ENCODE data around the gene FAM20A. TPM values are rescaled to one million over a fixed set of nuclear protein-coding genes. Genes with fewer than 3 reads are reported as not detected.
A peak's percentile ranks its signal among the peaks of the same experiment; 100 is the strongest.
"Not testable (repeated sequence)": the region's sequence is repeated elsewhere in the genome, so short reads cannot be mapped to it uniquely, and the experiment has no call there.

FAM20A gene
- polyA plus RNA-seq, 1 donor (not counting 4 experiments of a cell fraction or from before 2014, with no cell fraction given), result not detected

- Histone ChIP-seq H3K27ac (ENCODE audit: control insufficient read depth, insufficient read depth, low read length) (no peak overlapping the region), H3K4me3 (ENCODE audit: control insufficient read depth in 2 of 3, extremely low read depth in 1 of 3, insufficient read depth in 2 of 3, low read depth in 1 of 3, low read length in 3 of 3) (no peak overlapping the region), H3K9me3 (ENCODE audit: control insufficient read depth, low read depth, low read length) (no peaks in the 10 kb centered on the region), H2AFZ (ENCODE audit: control insufficient read depth, low read length) (no peak overlapping the region), H3K4me1 (ENCODE audit: control insufficient read depth, extremely low read depth, insufficient read depth, low read length) (peaks cover 2% of the 10 kb centered on the region), H3K9ac (ENCODE audit: control insufficient read depth, extremely low read depth, insufficient read depth, low read length) (no peak overlapping the region), H3K4me2 (ENCODE audit: control insufficient read depth, extremely low read depth, insufficient read depth, low read depth, low read length) (no peak overlapping the region), H3K79me2 (ENCODE audit: control insufficient read depth, insufficient read depth, low read length) (no peaks in the 10 kb centered on the region), H3K36me3 (ENCODE audit: control insufficient read depth in 2 of 2, extremely low read depth in 1 of 2, insufficient read depth in 2 of 2, low read length in 2 of 2) (no peaks in the 10 kb centered on the region), H3K9me1 (ENCODE audit: control insufficient read depth, extremely low read depth, insufficient read depth, low read length) (no peaks in the 10 kb centered on the region), H4K20me1 (ENCODE audit: control insufficient read depth, extremely low read depth, insufficient read depth, low read length) (no peaks in the 10 kb centered on the region), H3K27me3 (ENCODE audit: control insufficient read depth, extremely low read depth, insufficient read depth, low read length) (peaks cover 3% of the 10 kb centered on the region)
- FAIRE-seq (no peak), DNase-seq (ENCODE audit: low read depth, low spot score) (no peak)
- no peak for TF ChIP-seq EZH2 (IDR thresholded peaks at IDR 0.05; ENCODE audit: low read length)
- no peak for TF ChIP-seq CTCF (optimal IDR thresholded peaks at IDR 0.05 in 1 of 3, IDR thresholded peaks at IDR 0.05 in 1 of 3, conservative IDR thresholded peaks at IDR 0.05 in 1 of 3; ENCODE audit: extremely low read depth in 1 of 3, insufficient read depth in 2 of 3, low read length in 3 of 3)
- dilution Hi-C loops (cut with MboI; ENCODE audit: extremely low pct_ligation_motif_present, low sequenced_read_pairs), result no loop called here
Observed at GRCh38 chr17:68495081-68495480, 106.1 kb downstream of the FAM20A start.

- H3K4me1 ChIP-seq (ENCODE audit: control insufficient read depth, extremely low read depth, insufficient read depth, low read length); H3K27ac ChIP-seq (ENCODE audit: control insufficient read depth, insufficient read depth, low read length); H4K20me1 ChIP-seq (ENCODE audit: control insufficient read depth, extremely low read depth, insufficient read depth, low read length); H3K9ac ChIP-seq (ENCODE audit: control insufficient read depth, extremely low read depth, insufficient read depth, low read length); H3K36me3 ChIP-seq (ENCODE audit: control insufficient read depth in 2 of 2, extremely low read depth in 1 of 2, insufficient read depth in 2 of 2, low read length in 2 of 2); DNase-seq (ENCODE audit: low read depth, low spot score); FAIRE-seq; H3K79me2 ChIP-seq (ENCODE audit: control insufficient read depth, insufficient read depth, low read length); H2AFZ ChIP-seq (ENCODE audit: control insufficient read depth, low read length); H3K4me3 ChIP-seq (ENCODE audit: control insufficient read depth in 2 of 3, extremely low read depth in 1 of 3, insufficient read depth in 2 of 3, low read depth in 1 of 3, low read length in 3 of 3); H3K9me3 ChIP-seq (ENCODE audit: control insufficient read depth, low read depth, low read length); dilution Hi-C loops (cut with MboI; ENCODE audit: extremely low pct_ligation_motif_present, low sequenced_read_pairs); H3K27me3 ChIP-seq (ENCODE audit: control insufficient read depth, extremely low read depth, insufficient read depth, low read length); H3K9me1 ChIP-seq (ENCODE audit: control insufficient read depth, extremely low read depth, insufficient read depth, low read length): not testable (repeated sequence)
- H3K4me2 ChIP-seq (ENCODE audit: control insufficient read depth, extremely low read depth, insufficient read depth, low read depth, low read length), result peak overlapping the region; percentile 43
Observed at GRCh38 chr17:68492394-68493054, 108.6 kb downstream of the FAM20A start.

Measured in keratinocyte (primary cell).